ENCODE results near the gene CAMTA1.

The CAMTA1 gene

DNA sequence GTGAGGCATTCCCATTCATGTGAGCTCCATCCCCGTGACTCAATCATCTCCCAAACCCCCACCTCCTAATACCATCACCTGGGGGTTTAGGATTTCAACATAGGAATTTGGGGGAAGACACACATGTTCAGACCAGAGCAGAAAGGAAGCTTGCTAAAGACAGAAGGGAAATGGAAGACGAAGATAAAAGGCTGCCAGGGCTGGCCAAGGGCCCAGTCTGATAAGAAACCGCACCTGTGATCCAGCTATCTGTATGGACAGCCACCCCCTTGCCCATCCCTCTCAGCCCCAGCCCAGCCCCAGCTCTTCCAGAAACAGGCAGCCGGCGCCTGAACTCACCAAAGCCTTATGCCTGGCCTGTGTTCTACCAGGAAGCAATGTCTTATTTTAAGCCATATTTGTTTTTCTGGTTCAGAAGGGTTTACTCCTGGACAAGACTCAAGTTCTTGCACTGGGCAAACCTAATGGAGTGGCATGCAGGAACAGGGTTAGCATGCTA, 787.4 kb downstream of the CAMTA1 start:
- no peak for DNase-seq

DNA sequence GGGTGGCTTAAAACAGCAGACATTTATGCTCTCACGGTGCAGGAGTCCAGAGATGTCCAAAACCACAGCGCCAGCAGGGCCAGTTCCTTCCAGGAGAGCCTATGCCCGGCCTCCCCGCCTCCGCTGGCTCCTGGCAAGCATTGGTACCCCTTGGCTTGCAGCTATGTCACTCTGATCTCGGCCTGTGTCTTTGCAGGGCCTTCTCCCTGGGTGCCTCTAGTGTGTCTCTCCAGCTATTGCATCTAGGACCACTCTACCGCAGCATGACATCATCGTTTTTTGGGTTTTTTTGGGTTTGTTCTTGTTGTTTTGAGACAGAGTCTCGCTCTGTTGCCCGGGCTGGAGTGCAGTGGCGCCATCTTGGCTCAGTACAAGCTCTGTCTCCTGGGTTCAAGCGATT, 788.2 kb downstream of the CAMTA1 start:
- no peak for DNase-seq

DNA sequence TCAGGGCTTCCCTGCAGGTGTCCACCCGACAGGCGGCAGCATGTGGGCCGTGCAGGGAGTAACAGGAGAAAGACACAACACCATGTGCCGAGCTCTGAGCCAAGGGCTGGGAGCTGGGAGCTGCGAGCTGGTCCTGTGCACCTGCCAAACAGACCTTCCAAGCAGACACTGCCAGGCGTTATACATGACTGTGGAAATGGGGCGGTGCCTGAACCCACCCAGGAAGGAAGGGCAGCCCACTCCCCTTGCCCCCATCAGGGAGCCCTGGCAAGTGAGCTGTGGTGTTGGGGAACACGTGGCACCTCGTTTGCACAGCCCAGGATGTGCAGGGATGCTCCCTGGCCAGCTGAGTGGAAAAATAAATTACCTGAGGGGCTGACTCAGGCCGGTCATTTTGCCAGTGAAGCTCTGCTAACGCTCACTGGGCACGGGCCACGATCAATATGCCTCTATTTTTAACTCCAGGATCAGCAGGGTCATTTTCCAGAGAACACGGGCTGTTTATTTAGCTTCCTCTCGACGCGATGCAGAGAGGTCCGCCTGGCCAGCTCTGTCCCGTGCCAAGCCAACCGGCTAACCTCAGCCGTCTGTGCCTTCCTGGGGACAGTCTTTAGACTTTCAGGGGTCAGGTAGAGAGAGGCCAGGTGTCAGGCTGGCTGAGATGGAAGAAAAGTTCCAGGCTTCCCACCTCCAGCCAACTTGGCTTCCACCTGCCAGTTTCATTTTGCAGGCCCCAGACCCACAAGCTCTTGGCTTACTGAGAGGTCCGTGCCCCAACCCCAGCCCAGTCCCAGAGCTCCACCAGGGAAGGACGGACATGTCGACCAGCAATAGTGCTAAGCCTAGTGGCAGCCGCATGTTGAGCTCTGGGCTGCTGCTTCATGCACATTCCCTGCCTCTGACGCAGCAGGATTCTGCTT, 789.1 kb downstream of the CAMTA1 start:
- DNase-seq, result no peak

DNA sequence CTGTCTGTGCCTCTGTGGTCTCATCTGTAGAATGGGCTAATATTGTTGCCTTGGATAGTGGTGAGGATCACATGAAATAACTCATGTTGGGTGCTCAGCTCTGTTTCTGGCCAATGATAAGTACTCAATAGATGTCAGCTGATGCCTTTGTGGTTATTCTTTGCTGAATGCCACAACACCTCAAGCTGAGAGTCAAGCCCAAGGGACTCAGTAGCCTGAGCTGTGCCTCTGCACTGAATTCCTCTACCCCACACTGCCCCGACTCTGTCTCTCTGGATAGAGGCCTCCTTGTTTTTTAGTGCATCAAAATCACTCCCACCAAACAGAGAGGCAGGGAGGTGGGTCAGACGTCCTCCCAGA, 789.8 kb downstream of the CAMTA1 start:
- DNase-seq, result no peak

DNA sequence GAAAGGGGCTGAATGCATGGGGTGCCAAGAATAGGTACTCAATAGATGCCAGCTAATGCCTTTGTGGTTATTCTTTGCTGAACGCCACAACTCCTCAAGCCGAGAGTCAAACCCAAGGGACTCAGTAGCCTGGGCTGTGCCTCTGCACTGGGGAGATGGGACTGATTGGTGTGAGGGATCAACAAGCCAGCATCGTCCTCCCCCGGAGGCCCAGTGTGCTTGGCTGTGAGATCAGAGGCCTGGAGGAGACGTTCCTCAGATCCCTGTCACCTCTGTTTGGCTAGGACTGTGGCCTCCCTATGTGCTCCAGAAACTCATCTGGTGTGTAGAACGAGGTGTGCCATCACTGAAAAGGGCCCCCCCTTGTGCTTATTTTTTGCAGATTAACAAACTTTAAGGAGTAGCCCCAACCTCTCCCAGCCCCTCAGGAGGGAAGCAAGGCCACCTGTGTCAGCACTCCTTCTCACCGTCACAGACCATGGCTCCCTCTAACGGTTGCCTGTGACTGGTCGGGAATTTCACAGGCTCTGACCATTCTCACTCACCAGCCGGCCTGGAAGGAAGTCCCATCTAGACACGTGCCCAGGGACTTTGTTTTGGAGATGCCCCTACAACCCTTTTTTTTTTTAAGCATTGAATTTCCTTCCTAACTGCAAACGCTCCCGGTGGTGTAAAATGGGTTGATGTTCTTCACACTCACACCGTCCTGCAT, 791.8 kb downstream of the CAMTA1 start:
- no peak for DNase-seq

DNA sequence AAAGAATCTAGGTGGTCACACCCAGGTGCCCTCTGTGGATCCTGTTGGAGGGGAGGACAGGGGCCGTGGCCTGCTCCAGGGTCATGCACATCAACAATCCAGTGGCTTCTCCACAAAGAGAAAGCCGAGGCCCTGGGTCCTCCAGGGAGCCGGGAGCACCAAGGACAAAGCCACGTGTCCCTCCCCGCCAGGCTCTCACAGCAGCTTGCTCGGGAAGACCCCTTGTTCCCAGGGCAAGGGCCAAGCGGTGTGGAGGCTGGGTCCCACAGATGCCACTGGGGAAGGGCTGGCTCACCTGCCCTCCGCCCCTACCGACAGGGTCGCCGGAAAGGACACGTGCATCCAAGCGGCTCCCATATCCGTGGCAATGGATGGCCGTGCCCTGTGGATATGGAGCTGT, 793.0 kb downstream of the CAMTA1 start:
- no peak for DNase-seq

DNA sequence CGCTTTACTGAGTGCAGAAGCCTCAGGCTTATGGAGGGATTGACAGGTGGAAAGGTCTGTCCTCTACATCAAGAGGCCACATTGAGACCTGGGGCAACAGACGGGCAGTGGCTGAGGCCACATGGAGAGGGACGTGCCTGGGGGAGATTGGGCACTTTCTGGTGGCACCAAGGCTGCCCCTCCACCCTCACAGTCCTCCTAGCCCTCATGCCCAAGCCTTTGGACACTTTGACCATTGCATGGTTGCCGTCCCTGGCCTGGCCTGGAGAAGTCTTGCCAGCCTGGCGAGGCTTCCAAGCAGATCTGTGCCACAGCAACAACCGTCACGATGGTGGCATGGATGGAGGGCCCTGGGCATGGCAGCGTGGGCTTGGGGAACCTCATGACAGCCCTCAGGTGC, 793.8 kb downstream of the CAMTA1 start:
- DNase-seq, result no peak

DNA sequence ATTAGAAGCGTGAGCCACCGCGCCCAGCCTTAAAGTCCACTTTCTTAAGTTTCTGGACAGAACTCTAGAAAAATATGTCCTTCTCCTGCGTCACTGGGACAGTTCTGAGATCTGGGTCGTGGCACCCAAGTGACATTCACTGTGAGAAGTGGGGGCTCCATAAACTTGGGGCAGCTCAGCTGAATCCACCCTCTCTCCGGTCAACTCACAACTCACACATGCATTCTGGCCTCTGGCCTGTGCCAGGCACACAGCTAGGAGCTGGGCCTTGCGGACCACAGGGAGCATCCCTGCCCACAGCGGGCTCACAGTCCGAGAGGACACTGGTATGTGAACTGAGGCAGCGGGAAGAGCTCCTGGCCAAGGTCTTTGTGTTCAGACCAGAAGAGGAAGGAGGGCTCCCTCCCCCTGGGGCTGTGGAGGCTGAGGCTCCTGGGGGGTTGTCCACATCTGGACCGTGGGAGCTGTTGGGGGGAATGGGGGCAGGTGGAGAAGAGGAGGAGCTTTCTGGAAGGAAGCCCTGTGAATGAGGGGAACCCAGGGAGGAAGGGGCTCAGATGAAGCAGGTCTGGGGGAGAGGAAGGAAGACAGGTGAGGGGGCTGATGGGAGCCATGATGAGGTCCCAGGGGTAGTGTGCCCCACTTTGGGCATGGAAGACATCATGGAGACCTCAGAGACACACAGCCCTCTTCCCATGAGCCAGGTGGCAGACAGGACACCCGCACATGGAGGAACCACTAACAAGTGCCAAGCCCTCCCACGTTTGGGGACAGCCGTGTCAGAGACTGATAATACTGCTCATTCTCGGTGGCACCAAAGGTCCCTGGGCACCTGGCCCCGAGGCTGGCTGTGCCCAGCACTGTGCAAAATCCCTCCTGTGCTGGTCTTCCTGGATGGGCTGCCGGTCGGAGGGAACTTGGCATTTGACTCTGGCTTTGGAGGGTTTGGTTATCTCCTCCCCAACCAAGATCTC, 794.9 kb downstream of the CAMTA1 start:
- DNase-seq, result no peak

DNA sequence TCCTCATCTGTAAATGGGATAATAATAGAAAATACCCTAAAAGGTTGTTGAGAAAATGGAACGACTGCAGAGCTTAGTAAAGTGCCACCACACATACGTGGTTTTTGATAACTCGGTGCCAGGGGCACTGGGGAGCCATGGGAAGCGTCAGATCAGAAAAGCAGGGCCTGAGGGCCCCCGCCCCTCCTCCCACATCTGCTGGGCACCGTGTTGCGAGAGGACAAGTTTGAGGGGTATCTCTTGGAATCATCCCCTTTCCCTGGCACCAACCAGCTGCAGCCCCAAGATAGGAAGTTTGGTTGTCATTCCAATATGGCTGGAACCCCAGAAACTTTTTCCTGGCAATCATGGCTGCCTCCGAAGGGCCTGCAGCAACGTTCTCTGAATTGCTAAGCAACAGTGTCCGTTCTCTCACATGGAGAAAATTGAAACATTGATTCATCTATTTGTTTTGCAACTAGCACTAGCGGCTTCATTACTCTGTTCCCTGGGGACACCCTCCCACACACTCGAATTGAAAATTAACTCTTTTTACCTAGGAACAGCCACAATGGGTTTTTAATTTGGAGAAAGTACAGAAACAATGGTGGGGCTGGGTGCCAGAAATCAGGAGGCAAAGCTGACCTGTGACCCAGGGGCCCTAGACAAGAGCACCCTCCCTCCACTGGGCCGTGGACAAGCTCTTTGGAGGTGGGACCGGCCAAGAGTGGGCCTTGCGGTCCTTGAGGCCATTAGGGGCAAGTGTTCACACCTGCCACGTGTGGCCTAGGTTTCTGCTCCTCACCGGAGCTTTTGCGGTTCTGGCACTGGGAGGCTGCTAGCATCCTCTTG, 795.9 kb downstream of the CAMTA1 start:
- DNase-seq, result no peak

DNA sequence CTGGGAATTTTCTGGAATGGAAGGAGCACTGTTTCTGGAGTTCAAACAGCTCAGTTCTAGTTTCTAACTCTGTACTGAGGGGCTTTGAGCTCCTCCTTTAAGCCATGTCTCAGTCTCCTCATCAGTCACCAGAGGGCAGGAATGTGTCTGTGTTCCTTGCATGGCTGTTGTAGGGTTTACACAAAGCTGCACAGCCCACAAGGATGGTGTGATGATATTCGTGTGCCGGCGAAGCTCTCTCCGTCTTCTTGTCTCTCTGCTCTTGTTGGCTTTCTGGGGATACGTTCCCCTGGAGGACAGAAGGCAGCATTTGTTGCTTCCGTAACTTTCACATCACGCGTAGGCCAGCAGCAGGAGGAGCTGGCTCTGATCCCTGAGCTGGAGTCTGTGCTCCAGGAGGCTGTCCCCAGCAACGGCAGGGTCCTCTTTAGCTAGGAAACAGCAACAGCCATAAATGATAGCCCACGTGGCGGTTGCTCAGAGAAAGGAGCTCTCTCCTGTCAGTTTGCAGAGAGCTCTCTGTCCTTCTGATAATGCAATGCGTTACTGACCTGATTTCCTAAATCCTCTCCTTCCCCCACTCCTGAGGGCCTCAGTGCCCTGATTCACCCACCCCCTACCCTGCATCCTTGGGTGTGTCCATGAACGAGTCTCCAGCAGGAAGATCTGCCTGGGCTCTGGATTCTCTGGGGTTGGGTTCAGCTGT, 796.7 kb downstream of the CAMTA1 start:
- no peak for DNase-seq

DNA sequence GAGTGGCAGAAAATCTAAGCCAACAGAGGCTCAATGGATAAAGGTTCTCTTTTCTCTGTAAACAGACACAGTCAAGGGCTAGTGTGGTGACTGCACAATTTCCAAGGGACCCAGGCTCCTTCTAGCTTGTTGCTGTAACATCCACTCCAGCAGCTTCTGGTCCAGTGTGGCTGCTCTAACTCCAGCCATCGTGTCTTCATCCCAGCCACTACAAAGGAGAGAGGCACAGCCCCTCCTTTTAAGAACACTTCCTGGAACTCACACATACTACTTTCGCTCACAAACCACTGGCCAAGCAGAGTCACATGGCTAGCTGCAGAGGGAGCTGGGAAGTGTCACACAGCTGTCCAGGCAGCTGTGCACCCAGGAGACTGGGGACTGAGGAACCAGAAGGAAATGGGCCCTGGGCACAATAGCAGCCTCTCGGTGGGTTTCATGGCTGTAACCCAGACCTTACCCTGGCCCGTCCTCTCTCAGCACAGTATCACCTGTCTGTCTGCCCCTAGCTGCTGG, 797.3 kb downstream of the CAMTA1 start:
- no peak for DNase-seq

DNA sequence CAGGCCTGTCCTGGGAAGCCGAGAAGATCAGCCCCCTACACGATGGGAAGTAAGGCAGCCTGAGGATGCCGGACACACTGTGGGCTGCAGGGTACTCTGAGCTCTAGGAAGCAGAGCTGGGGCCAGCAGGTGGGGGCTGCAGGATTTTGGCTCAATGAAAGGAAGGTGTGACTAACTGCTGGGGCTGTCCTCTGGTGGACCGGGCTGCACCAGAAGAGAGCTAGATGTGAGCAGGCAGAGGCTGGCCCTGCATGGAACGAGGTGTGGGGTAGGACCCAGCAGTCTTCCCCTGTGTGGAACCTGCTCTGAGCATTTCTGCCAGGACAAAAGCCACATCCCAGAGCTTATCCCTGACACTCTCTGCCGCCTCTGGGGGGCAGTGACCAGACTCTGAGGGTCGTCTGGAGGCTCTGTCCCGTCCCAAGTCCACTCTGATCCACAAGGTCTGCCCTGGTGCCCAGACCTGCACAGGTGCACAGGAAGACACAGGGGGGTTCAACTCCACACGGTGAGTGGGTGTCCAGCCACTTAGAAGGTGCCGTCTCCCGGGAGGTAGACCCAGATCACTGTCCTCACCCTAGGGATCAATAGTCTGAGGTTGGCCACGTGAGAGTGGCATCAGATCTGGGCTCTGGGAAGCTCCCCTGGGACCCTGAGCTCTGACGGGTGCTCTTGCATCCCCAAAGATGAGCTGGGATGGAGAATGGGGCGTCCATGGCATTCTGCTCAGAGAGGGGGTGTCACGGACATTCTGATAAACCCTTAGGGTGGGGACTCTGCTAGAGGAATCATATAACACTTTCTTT, 798.2 kb downstream of the CAMTA1 start:
- no peak for DNase-seq

DNA sequence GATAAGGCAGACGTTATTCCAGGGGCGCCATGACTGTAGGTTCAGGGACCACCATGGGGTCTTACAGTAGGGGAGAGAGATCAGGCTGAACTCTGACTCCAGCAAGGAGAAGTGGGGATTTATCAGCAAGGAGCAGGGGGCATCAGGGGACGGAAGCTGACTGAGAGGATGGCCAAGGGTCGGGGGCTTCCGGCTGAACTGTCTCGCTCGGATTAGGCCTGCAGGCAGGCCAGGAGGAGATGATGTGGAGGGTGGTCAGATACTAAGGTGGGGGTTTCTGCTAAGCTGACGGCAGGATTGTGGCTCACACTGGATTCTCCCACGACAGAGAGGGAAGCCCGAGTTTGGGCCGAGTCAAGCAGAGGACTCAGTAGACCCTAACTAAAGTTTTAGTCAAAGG, 798.9 kb downstream of the CAMTA1 start:
- DNase-seq, result no peak

DNA sequence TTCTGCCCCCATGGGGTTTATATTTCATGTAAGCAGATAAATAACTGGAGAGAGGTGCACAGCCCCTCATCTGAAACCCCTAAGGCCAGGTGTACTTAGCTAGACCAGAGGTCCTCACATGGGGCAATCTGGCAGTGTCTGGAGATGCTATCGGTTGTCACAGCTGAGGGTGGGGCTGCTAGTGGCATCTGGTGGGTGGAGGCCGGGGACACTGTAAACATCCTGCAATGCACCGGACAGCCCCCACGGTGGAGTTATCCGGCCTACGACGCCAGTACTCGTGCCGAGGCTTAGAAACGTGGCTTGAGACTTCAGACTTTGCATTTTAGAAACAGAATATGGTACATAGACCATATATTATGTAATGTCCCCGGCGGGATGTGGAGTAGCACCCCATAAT, 799.4 kb downstream of the CAMTA1 start:
- no peak for DNase-seq

DNA sequence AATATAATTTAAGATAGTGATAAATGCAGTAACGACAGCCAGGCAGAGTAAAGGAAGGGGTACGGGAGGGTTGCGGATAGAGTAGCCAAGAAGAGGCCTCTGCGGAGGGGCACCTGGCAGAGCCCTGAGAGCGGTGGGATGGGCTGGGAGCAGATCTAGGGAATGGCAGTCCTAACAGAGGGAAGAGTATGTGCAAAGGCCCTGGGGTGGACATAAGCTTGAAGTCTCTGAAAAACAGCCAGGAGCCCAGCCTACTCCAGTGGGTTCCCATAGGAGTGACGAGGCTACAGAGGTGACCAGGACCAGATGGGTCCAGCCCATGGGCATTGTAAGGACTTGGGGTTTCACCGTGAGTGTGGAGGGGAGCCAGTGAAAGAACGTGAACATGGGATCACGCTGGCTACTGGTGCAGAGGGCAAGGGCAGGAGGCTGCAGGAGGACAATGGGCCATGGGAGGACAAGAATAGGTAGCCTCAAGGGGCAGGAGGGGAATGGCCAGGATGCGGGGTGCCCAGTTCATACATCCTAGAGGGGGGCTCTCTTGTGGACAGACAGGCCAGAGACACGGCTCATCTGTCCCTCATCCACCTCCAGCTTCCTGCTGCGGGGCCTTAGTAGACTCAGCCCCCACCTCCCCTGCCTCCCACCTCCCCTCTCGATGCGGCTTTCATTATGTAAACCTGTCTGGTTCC, 800.1 kb downstream of the CAMTA1 start:
- no peak for DNase-seq

DNA sequence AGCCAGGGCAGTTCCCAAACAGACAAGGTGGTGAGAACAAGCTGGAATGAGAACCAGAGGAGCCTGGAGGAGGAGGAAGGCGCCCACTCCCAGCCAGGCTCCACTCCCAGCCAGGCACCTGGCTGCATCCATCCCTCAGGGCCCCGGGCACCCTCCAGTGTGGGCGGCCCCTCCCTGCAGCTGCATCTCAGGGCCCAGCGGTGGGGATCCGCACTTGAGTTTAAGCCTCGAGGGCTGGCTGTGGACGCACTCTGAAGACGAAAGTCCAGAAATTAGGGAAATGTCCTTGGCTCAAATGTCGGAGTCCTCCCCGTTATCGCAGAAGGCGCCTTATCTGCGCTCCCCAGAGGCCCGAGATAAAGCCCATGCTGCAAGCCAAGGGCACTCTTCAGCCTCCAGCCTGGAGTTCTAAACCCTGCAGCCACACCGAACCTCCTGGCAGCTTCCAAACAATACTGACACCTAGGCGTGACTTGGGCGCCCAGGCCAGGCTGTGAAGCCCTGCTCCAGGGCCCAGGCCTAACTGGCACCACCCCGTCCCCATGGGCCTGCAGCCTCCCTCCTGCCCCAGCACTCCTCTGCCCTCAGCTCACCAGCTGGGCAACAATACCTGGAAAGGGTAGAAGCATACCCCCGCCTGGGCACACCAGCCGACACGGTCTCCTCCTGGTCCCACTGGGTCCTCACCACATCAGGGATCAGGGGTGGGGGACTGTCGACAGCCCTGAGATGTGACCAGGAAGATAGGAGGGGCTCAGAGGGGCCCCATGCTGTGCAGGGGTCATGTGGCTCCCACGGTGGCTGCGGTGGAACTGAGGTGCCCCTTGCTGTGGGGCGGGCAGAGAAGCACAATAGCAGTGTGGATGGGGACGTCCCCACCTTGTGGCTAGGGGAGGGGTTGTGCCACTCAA, 801.0 kb downstream of the CAMTA1 start:
- DNase-seq, result no peak

DNA sequence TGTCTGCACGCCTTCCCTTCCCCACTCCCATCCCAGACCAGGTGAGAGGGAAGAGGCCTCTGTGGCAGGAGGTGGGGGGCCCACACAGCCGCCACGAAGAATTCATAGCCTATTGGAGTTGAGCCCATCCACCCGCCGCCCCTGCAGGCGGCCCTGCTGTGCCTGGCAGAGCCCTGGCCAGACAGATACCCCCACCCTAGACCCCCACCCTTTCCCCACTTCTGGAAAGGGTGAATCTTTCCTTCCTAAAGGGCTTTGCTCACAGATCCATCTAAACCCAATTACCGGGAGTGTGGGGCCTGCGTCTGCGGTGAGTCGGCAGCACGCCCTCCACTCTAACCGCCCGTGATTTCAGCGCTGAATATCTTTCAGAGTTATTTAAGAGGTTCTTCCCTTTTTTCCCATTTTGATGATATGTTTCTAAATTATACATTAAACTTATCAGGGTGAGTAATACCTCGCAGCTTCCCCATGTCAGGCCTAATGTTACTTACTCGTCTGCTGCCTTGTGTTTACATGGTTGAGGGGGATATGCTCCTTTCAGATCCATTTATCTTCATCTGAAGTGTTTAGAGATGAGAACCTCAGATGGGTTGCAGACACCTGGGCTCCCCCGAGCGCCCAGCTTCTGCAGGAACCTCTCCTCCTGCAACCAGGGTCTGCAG, 802.0 kb downstream of the CAMTA1 start:
- no peak for DNase-seq
